Mammary epithelial cell (primary cell): ENCODE data around the gene CEP162.

Source experiments
- CTCF ChIP-seq, 2 donors: IDR thresholded peaks in 1 of 2; conservative IDR thresholded peaks in 1 of 2; 2 replicates each; pipeline ENCODE4 v1.5.1; 2011 to 2012; ENCODE audit warnings: inconsistent platforms in 2 of 2, low read length in 2 of 2, mild to moderate bottlenecking in 2 of 2, control low read depth in 1 of 2, low read depth in 1 of 2; ENCODE audit not compliant: insufficient read depth in 1 of 2; ENCODE audit errors: extremely low read depth in 1 of 2
- EZH2 ChIP-seq: IDR thresholded peaks from 2 replicates; pipeline ENCODE4 v1.6.1; 2012; ENCODE audit warnings: low read length, inconsistent platforms, borderline replicate concordance

- TF ChIP-seq CTCF (conservative IDR thresholded peaks at IDR 0.05 in 1 of 2, IDR thresholded peaks at IDR 0.05 in 1 of 2; ENCODE audit: extremely low read depth in 1 of 2, insufficient read depth in 1 of 2, low read depth in 1 of 2, low read length in 2 of 2) (no peak), EZH2 (no peak)
Measured at GRCh38 chr6:84272298-84272697, 44.9 kb upstream of the CEP162 start.
